HG02852 (cell line): Measurements from ENCODE around the gene XAGE1A.
"Not testable (repeated sequence)": the region's sequence is repeated elsewhere in the genome, so short reads cannot be mapped to it uniquely, and the experiment has no call there.

ENCODE experiments used
- ATAC-seq: cut with Tn5 transposase; IDR thresholded peaks from one replicate; pipeline ENCODE4 v1.9.1; 2021; ENCODE audit warnings: mild to moderate bottlenecking, moderate library complexity; ENCODE audit not compliant: unreplicated experiment

Gene XAGE1A, protein sequence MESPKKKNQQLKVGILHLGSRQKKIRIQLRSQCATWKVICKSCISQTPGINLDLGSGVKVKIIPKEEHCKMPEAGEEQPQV

DNA sequence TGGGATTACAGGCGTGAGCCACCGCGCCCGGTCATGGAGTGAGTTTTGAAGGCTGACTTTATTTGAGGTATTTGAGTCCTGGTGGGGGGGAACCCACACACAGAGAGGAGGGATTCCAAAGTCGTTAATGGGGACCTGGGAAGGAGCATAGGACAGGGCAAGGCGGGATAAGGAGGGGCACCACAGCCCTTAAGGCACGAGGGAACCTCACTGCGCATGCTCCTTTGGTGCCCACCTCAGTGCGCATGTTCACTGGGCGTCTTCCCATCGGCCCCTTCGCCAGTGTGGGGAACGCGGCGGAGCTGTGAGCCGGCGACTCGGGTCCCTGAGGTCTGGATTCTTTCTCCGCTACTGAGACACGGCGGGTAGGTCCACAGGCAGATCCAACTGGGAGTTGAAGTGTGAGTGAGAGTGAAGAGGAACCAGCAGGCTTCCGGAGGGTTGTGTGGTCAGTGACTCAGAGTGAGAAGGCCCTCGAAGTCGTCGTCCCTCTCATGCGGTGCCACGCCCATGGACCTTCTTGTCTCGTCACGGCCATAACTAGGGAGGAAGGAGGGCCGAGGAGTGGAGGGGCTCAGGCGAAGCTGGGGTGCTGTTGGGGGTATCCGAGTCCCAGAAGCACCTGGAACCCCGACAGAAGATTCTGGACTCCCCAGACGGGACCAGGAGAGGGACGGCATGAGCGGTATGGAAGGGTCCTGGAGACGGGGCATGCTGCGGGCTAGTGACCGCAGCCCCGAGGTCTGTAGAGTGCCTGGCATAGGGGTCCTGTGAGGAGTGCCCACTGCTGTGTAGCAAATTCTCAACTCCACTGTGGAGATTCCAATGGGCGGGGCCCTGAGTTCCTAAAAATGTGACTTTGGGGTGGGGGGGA lies at the start of gene XAGE1A:
TSS of gene XAGE1A (plus strand) at position 264 of the 874 bp plus-strand sequence. CDS start 1,554 bp downstream, outside the sequence.
- ATAC-seq = not testable (repeated sequence)

DNA sequence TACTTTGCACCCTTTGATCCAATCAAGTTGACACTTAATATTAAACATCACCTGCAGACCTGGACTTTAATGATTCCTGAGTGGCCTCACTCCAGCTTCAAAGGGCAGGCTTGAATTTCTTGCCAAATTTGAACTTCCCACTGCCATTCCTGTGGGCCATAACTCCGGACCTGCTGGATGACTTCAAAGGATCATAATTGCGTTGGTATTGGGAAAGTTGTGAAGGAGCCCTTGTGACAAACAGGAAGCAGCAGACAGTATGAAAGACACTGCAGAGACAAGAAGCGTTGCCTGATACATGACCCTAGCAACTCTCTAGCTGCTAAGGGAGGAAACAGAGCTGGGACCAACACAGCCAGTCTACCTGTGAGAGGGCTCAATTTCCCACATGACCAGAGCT lies 43.6 kb upstream of the XAGE1A start:
- not testable (repeated sequence) for ATAC-seq

GRCh38 chrX:52471301-52471700 lies 24.3 kb upstream of the XAGE1A start:
- ATAC-seq = not testable (repeated sequence)

DNA sequence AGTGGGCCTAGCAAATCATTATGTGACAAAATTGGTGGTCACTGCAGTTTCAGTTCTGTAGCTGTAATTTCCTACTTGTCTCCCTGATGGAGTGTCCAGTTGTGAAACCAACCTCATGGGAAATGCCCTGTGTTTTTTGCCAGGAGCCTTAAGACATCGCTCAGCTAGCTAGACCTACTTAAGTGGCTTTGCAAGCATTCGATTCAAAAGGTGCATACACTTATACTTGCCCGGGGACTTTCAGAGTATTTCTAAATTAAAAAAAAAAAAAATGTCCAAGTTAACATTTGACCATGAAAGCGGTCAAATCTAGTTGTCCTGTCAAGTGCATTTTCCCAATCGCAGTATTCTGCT lies 788 bp downstream of the XAGE1A start:
- ATAC-seq = not testable (repeated sequence)

DNA sequence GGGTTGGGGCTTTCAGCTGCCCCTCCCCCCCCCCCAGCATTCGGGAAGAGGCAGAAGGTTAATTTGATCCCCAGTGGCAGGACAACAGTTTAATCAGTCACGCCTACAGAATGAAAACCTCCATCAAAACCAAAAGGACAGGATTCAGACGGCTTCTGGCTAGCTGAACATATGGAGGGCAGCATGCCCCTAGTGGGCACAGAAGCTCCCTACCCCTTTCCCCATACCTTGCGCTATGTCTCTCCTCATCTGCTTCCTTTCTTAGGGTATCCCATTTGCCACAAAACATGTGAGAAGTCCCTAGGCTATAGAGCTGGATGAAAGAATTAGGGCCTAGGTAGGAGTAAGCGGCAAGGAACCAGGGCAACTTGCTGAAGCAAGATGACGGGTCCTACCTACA lies 5.8 kb downstream of the XAGE1A start:
- ATAC-seq = not testable (repeated sequence)

DNA sequence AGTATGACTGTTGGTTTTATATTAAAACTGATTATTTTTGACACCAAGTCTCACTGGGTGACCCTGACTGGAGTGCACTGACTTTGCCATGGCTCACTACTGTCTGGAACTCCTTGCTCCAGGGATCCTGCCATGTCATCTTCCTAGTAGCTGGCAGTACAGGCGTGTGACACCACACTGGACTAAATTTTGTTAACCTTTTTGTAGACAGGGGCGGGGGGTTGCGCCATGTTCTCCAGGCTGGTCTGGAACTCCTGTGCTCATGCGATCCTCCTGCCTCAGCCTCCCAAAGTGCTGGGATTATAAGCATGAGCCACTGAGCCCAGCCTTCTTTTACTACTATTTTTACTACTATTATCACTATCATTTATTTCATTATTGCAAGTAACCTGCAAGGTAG lies 8.9 kb downstream of the XAGE1A start:
- ATAC-seq = no peak

- no peak for ATAC-seq
Observed at GRCh38 chrX:52507331-52507730, 11.7 kb downstream of the XAGE1A start.

GRCh38 chrX:52509916-52510315 lies 14.3 kb downstream of the XAGE1A start:
- ATAC-seq = no peak

- not testable (repeated sequence) for ATAC-seq
Observed at GRCh38 chrX:52511126-52511525, 15.5 kb downstream of the XAGE1A start.

GRCh38 chrX:52516110-52516986 lies 20.7 kb downstream of the XAGE1A start:
- ATAC-seq = not testable (repeated sequence)

- ATAC-seq = not testable (repeated sequence)
Observed at GRCh38 chrX:52516987-52517325, 21.3 kb downstream of the XAGE1A start, which contains the start of gene XAGE1B. TSS of gene XAGE1B (minus strand) at chrX:52517063. CDS start at chrX:52515527, 1,536 bp downstream.

DNA sequence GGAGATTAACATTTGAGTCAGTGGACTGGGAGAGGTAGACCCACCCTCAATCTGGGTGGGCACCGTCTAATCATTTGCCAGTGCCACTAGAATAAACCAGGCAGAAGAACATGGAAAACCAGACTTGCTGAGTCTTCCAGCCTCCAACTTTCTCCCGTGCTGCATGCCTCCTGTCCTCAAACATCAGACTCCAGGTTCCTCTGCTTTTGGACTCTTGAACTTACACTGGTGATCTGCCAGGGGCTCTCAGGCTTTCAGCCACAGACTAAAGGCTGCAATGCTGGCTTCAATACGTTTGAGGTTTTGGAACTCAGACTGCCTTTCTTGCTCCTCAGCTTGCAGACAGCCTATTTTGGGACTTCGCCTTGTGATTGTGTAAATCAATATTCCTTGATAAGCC lies 45.4 kb downstream of the XAGE1A start:
- ATAC-seq = not testable (repeated sequence)

GRCh38 chrX:52542311-52542710 lies 46.7 kb downstream of the XAGE1A start:
- ATAC-seq = no peak

- ATAC-seq = no peak
Observed at GRCh38 chrX:52544147-52544840, 48.7 kb downstream of the XAGE1A start.

DNA sequence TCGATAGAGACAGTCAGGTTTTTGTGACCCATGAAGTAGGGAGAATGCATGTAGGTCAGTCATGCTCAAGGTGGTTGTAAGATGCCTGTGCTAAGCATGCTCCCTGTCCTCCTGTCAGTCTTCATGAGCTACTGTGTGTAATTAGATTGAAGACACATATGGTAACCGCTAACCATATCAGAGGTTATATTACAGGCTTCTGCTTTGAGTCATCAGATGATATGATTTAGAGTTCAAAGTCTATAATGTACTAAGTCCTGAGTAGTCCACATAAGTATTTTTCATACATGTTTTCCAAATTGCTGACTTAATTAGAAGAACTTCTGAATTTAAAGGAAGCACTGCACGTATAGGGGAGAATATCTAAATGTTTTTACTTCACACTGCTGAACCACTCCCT lies 53.2 kb downstream of the XAGE1A start:
- ATAC-seq = not testable (repeated sequence)
